OCI-LY7 (cell line): Measurements from ENCODE around the gene PALD1.

Experiments
- CTCF ChIP-seq: fragments of 200-600 bp; sonication (generic); conservative IDR thresholded peaks from 2 replicates; pipeline ENCODE4 v1.5.1; 2014; ENCODE audit warnings: mild to moderate bottlenecking, antibody characterized with exemption, low read length, moderate library complexity, mixed read lengths
- EZH2phosphoT487 ChIP-seq: fragments of 200-600 bp; sonication (generic); IDR thresholded peaks from 2 replicates; pipeline ENCODE4 v1.6.1; 2018; ENCODE audit warnings: low read depth, borderline replicate concordance, mild to moderate bottlenecking, mixed run types, antibody characterized with exemption, low read length, moderate library complexity, mixed read lengths

- no peak for TF ChIP-seq CTCF
- no peak for TF ChIP-seq EZH2phosphoT487
Measured at GRCh38 chr10:70455213-70455630, 23.3 kb upstream of the PALD1 start.
